ENCODE measurements around the gene HELT.
"Not testable (repeated sequence)": the region's sequence is repeated elsewhere in the genome, so short reads cannot be mapped to it uniquely, and the experiment has no call there.

Gene HELT, protein sequence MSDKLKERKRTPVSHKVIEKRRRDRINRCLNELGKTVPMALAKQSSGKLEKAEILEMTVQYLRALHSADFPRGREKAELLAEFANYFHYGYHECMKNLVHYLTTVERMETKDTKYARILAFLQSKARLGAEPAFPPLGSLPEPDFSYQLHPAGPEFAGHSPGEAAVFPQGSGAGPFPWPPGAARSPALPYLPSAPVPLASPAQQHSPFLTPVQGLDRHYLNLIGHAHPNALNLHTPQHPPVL

DNA sequence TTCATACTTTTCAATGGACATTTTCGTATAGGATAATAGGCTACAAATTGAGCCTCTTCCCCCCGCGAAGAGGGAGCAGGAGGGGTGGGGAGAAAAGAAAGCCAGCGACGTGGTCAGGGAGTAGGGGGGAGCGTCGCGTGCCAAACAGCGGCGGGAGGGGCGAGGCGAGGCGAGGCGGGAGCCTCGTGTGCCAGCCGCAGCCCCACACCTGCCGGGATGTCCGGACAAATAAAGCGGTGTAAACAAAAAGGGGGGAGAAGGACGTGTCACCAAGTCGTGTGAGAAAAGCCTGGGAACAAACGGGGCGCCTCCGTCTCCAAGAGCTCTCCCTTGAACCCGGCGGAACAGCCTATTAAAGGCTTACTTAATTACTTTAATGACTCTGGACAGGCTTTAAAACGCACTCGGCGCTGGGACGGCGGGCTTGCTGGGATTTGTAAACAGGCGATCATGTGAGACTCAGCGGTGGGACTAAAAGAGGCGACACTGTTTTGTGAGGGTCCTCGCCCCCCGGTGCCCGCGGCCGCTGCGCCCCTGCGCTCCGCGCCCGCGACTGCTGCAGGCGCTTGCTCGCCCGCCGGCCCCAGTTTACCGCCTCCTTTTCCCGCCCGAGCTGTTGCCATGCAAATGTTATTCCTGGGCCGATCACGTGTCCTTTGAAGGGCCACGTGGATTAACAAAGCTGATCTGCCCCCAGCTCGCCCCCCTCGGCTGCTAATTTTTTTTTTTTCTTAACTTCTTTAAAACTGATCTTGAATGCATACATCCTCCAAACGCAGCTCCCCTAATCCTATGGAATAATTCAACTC lies at the start of gene HELT:
TSS of gene HELT (plus strand) at position 527 of the 809 bp plus-strand sequence. CDS start 439 bp downstream, outside the sequence.
- no peak for DNase-seq

DNA sequence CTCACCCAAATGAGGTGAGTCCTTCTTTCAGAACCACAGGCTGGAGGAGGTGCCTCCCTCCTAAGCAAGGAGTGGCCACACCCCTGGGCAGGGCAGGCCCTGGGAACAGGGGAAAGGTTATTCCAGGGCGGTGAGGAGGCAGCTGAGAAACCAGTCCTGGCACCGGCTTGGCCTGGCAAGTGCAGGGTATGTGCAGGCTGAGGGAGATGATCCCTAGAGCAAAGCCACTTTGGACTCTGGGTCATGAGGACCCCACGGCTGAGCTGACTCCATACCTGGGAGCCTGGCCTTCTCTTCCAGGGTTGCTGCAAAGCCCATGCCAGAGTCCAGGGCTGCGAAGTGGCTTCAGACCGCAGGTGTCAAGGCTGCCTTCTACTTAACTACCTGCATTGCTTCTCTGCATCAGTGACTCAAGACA lies 49.5 kb upstream of the HELT start:
- no peak for DNase-seq

DNA sequence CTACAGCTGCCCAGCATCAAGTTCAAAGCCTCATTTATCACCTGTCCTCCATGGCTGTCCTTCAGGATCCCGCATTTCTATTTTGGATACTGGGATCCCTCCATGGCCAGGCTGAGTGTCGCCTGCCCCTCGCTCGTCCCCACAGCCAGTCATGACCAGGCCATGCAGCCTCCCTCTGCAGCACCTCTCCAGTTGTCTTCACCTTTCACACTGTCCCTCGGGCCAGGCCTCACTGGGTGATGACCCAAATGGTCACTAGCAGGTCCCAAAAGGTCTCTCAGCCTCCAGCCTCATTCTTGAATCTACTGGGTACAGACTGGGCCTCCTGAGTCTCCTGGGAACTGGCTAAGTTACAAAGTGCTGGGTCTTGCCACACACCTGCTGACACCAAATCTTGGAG lies 48.7 kb upstream of the HELT start:
- no peak for DNase-seq

DNA sequence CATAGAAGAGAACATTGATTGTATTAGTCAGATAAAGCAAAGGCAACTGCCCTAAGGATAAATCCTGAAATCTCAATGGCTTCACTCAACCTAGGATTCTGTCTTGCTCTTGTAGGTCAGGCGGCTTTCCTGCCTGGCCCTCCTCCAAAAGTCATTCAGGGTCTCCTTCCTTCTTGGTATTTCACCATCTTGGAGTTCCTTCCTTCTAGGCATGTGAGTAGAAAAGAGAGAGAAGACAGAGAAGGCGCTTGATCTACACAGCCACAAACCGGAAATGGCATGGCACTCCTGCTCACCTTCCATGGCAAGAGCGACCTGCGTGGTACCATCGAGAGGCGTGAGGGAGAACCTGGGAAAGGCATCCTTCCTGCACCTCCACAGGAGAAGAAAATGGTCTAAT lies 45.3 kb upstream of the HELT start:
- DNase-seq: no peak

DNA sequence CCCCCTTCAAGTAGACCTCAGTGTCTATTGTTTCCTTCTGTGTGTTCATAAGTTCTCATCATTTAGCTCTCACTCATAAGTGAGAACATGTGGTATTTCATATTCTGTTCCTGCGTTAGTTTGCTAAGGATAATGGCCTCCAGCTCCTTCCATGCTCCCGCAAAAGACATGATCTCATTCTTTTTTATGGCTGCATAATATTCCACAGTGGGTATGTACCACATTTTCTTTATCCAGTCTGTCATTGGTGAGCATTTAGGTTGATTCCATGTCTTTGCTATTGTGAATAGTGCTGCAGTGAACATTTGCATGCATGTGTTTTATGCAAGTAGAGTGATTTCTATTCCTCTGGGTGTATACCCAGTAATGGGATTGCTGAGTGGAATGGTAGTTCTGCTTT lies 41.9 kb upstream of the HELT start:
- not testable (repeated sequence) for DNase-seq

DNA sequence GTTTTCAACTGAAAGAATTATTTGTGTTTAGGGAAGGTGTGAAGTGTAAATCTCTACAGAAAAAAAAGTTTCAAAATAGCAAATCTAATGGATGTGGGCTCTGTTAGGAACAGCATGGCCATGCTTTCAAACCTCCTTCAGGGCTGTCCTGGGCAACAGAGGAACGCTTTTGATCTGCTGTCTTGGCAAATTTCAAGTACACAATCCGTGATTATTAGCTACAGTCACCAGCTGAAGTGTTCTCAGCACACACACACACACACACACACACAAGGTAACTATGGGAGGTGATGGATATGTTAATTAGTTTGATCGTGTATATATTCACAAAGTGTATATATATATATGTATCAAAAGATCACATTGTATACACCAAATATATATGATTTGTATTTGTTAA lies 40.5 kb upstream of the HELT start:
- no peak for DNase-seq

DNA sequence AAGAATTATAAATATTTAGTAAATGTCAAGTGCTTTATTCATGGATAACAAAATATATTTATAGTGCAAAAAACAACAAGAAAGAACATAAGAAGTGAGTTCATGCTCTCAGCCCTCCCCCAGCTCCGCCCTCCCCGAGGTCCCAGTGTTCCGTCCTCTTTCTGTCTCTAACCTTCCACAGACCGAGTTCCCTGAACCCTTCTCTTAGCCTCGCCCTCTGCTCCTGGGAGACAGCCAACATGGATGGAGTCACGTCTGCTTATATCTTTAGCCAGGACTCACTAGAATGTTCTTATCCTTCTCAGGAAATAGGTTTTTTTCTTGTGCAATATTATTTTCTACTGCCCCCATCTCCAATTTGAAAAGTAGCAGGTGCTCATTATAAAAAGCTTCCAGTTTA lies 40.1 kb upstream of the HELT start:
- DNase-seq: no peak

DNA sequence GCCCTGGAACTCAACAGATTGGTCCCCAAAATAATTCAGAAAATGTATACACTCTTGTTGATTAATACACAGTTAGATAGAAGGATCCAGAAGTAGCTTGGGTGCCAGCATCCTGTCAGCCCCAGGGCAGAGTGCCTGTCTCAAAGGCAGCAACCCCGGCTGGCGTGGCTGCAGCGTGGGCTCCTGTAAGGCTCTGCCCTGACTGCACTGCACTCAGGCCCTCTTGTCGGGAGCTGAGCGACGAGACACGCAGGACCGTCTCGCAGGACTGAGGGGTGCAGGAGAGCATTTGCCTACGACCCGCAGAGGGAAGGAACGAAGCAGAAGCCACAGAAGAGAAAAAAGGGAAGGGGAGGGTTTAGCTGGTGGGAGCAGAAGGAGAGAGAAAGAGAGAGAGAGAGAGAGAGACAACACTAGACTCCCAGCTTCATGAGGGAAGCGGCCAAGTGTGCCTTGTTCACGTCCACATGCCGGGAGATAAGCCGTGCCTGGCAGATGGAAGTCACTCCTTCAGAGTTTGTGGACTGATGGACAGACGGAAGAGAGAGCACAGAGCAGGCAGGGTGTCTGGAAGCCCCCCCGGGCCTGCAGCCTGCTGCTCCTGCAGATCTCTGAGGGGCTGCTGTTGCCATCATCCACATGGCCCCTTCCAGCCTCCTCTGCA lies 38.7 kb upstream of the HELT start:
- no peak for DNase-seq

DNA sequence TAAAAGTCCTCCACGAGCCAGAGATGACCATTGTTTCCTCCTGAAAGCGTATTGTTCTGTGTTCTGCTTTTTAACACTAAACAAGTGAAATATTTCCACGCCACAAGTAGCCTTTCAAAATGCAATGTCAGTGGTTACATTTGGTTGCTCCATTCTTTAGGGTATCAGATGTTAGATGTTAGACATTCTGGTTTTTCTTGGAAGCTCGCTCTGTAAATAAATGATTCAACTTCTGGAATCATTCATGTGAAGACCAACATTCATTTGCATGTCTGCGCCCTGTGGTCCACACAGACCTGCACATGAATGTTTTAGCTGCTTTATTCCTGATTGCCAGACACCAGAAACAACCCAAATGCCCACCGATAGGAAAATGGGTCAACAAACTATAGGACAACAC lies 38.0 kb upstream of the HELT start:
- DNase-seq: no peak

DNA sequence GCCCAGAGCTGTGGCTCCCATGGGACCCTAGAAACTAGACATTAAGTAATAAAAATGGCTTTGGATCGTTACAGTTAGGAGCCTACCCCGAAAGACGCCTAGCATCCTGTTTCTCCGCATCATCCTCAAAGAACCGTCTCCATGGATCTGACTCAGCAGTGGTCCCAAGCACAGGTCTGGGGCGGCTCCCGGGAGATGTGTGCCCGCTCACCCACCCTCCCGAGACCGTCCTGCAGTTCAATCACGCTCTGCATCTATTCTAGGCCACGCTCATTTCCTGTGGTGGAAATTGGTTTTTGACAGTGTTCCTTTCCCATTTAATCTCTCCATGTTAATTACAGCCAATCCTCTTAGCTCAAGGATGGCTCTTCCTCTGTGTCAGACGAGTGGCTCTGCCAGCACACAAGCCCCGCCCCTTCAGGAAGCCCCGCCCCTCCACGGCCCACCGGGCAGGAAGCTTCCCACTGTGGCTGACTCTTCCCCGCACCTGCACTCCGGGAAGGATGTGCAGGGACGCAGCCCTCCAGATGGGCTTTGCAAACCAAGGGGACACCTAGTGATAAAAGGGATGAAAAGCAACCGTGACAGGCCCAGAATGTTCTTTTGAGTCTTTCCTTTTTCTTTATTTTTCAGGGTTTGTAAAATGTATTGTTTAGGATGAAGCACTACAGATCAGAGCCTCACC lies 34.5 kb upstream of the HELT start:
- DNase-seq: peak; percentile 1

DNA sequence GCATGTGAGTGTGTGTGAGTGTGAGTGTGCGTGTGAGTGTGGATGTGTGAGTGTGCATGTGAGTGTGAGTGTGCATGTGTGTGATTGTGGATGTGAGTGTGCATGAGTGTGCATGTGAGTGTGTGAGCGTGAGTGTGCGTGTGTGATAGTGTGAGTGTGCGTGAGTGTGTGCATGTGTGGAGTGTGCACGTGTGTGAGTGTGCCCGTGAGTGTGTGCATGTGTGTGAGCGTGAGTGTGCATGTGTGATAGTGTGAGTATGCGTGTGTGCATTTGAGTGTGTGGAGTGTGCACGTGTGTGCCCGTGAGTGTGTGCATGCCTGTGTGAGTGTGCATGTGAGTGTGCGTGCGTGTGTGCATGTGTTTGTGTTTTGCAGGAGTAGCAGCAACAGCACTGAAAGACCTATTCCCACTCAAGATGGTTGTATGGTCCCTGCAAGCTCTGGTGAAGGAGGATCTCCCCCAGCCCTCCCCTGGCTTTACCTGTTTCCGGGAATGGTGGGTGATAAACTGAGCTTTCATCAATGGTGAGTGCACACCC lies 30.7 kb upstream of the HELT start:
- no peak for DNase-seq

DNA sequence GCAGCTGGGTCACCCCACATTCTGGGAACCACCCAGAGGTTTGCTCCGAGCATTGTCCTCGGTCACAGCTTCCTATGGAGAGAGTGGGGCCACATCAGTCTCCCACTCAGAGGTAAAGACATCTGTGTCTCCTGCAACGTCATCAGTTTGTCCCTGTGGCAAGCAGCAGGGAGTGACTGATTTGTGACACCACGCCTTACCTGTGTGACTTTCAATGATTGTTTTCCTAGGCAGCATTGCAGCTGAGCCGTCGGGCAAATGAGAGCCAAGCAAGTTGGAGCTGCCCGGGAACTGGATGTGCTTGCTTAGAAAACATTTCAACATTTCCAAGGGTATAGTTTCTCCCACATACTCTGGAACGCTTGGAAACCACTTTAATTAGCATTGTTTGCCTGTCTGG lies 29.7 kb upstream of the HELT start:
- no peak for DNase-seq

DNA sequence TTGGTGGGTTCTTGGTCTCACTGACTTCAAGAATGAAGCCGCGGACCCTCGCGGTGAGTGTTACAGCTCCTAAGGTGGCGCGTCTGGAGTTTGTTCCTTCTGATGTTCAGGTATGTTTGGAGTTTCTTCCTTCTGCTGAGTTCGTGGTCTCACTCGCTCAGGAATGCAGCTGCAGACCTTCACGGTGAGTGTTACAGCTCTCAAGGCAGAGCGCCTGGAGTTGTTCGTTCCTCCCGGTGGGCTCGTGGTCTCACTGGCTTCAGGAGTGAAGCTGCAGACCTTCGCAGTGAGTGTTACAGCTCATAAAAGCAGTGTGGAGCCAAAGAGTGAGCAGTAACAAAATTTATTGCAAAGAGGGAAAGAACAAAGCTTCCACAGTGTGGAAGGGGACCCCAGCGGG lies 29.0 kb upstream of the HELT start:
- not testable (repeated sequence) for DNase-seq

DNA sequence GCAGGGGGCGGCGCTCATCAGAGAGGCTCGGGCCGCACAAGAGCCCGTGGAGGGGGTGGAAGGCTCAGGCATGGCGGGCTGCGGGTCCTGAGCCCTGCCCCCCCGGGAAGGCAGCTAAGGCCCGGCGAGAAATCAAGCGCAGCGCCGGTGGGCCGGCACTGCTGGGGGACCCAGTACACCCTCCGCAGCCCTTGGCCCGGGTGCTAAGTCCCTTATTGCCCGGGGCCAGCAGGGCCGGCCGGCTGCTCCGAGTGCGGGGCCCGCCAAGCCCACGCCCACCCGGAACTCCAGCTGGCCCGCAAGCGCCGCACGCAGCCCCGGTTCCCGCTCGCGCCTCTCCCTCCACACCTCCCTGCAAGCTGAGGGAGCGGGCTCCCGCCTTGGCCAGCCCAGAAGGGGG lies 28.2 kb upstream of the HELT start:
- not testable (repeated sequence) for DNase-seq

DNA sequence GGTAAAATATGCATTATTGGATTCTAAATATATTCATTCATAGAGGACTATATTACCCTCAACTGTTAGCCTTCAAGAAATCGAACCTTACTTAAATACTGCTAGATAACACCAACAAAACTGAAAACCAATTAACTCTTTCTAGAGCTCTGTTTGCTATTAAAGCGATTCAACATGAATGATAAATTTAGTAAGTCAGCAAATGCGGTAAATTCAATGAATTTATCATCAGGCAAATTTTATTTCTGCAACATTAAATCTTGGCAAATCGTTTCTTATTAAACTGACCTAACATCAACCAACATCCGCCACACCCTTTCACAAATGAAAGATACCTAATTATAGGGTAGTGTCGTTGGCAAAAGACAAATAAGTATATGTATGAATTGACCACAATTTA lies 26.4 kb upstream of the HELT start:
- no peak for DNase-seq

DNA sequence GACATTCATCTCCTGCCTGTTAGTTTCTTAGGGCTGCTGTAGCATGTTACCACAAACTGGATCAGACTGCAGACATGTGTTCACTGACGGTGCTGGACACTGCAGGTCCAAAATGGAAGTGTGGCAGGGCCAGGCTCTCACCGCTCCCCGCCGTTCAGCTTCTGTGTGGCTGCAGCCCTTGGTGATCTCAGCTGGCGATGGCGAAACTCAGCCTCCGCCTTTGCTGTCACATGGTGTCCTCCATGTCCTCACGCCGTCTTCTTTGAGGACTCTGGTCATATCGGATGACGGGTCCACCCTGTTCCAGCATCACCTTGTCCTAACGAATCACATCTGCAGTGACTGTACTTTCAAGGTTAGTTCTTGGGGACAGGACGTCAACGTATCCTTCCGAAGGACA lies 25.9 kb upstream of the HELT start:
- no peak for DNase-seq

DNA sequence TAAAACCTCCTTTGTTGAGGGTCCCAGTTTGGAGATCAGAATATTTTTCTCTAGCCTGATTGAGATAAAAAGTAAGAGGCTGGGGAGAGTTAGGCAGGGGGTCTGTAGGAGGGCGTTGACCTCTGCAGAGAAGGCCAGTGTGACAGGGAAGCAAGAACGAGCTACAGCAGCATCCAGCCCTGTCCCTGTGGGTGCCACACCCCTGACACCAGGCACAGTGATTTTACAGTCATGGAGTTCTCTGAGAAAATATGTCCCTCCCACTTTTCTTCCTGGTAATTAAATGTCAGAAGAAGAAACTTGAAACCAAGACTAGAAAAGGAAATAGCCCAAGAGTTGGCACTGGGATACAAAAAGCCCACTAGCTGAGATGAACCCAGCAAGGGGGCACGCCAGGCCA lies 25.0 kb upstream of the HELT start:
- no peak for DNase-seq

DNA sequence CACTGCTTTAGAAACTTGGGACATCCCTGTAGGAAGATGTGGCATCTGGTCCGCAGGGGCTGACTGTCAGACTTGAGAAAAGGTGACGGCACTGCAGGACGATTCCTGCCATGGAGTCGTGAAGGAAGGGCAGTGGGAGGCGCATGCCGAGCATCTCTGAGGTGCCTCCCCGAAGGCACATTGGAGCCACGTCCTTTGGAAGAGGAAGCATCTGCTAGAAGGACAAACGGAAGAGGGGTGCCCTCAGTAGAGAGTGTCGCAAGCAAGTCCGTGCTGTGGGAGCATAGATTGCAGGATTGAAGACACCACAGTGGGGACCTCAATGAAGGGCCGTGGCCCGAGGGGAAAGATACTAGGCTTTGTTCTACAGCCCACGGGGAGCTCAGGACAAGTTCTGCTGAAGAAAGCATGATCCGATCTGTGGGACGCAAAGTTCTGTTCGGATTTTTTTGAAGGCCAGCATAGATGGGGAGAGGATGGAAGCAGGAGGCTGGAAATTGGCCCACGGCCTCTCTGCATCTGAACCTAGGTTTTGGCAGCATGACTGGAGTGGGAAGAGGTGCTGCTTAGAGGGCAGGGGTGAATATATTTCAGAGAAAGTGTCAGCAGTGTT lies 24.2 kb upstream of the HELT start:
- no peak for DNase-seq

DNA sequence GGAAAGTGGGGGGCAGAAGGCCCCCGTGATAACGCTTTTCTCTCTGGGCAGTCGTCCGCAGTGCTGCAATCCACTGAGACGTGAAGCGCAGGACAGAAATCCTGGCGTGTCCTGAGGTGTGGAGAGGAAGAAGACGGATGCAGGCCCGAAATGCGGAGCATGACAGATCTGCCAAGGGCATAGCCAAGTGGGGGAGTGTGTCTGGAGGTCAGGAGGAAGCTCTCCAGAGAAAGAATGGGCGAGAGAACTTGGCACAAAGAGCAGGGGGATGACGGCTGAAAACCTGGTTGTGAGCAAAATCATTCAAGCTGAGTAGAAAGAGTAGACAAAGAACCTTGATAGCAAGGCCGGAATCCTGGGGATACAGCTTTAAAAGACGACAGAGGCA lies 23.7 kb upstream of the HELT start:
- no peak for DNase-seq

DNA sequence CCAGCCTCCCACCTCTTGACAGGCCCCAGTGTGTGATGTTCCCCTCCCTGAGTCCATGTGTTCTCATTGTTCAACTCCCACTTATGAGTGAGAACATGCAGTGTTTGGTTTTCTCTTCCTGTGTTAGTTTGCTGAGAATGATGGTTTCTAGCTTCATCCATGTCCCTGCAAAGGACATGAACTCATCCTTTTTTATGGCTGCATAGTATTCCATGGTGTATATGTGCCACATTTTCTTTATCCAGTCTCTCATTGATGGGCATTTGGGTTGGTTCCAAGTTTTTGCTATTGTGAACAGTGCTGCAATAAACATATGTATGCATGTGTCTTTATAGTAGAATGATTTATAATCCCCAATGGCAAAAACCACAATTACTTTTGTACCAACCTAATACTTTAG lies 20.6 kb upstream of the HELT start:
- not testable (repeated sequence) for DNase-seq

DNA sequence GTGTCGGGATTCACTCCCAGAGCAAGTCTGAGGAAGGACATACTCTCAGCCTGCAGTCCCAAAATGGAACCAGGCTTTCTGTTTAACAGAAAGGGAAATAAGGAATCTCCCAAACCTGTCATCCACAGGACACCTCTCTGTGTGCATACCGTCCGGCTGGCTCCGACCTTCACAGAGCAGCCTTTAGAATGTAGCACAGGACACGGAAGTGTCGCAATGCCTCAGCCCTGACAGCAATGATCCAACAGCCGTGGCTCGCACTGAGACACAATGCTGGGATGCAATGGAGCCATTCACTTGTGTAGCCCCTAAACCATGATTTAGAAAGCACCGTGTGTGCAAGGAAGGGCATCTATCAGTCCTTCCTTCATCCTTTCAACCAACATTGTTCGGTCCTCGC lies 15.5 kb upstream of the HELT start:
- DNase-seq: no peak

DNA sequence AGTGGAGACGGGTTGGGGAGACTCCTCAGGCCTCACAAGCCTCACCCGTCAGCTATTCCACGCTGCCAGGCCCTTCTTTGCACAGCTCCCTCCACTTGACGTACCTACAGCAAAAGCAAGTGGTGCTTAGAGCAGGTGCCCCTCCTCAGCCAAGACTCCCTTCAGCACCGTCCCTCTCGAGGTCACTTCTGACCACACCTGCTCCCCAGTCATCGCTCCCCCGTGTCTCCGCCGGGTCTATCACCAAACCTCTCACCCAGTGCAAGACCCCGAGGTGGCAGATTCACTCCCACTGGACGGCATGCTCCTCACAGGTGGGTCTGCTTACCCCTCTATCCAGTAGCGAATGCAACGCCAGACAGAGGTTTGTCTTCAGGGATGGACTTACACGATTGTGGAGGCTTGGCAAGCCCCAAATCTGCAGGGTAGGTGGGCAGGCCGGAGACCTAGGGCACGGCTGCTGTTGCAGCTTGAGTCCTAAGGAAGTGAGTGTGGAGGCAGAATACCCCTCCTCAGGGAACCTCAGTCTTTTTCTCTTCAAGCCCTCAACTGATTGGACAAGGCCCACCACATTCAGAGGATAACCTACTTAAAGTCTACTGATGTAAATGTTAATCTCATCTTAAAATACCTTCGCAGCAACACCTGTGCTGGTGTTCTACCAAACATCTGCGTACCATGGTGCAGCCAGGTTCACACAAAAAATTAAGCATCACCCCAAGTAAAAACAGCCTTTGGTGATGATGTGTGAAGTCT lies 14.5 kb upstream of the HELT start:
- DNase-seq: no peak

Data from NCI-H1436 treated with DMSO at 0.1 percent for 48 hours (cell line).